T-cell (primary cell): Measurements from ENCODE around the gene TBC1D14. TPM values are rescaled to one million over a fixed set of nuclear protein-coding genes. Genes with fewer than 3 reads are reported as not detected.
A peak's percentile ranks its signal among the peaks of the same experiment; 100 is the strongest.

Experiments used
- ATAC-seq, 4 experiments: fragments of 200-7000 bp in 3 of 4; fragments of 150-1000 bp in 1 of 4; cut with Tn5 transposase; replicated peaks in 1 of 4; 1 replicate in 3 of 4; 2 replicates in 1 of 4; pipeline ENCODE4 v1.10.0; 2021; ENCODE audit warnings: moderate library complexity in 3 of 4, mild to moderate bottlenecking in 2 of 4, moderate number of reproducible peaks in 1 of 4
- CTCF ChIA-PET, 2 donors: fragments of 300-600 bp; sonication (Branson Sonifier 250); formaldehyde crosslinking; loops; one replicate each; lab custom pipeline; 2022; ENCODE audit warnings: antibody characterized with exemption in 2 of 2; lab: Charles Lee
- POLR2A ChIA-PET, 2 donors: fragments of 300-600 bp; sonication (Branson Sonifier 250); formaldehyde crosslinking; loops; one replicate each; lab custom pipeline; 2022; ENCODE audit warnings: antibody characterized with exemption in 2 of 2; lab: Charles Lee
- DNase-seq, 35 experiments: peaks; one replicate each; pipeline versions ENCODE4 v3.0.0 to v3.0.0-alpha.2; 2013 to 2023
- H3K27ac ChIP-seq: one replicate; pipeline ENCODE4 v1.5.1; 2013; ENCODE audit warnings: low read length
- H3K27me3 ChIP-seq, 2 experiments: replicated peaks in 1 of 2; 1 replicate in 1 of 2; 2 replicates in 1 of 2; pipeline versions ENCODE4 v1.6.1 to v1.7.0; 2013; ENCODE audit warnings: low read length in 1 of 2, mixed read lengths in 1 of 2; ENCODE audit not compliant: control insufficient read depth in 2 of 2, insufficient read depth in 2 of 2; ENCODE audit errors: extremely low read depth in 1 of 2
- H3K36me3 ChIP-seq, 2 donors: 1 replicate in 1 of 2; 2 replicates in 1 of 2; pipeline versions ENCODE4 v1.6.1 to v1.7.0; 2013; ENCODE audit warnings: low read length in 1 of 2; ENCODE audit not compliant: control insufficient read depth in 2 of 2, insufficient read depth in 1 of 2; ENCODE audit errors: extremely low read depth in 1 of 2
- H3K4me1 ChIP-seq, 2 experiments: 1 replicate in 1 of 2; 2 replicates in 1 of 2; pipeline versions ENCODE4 v1.6.1 to v1.7.0; 2013; ENCODE audit warnings: low read length in 2 of 2, mixed read lengths in 1 of 2; ENCODE audit not compliant: insufficient read depth in 2 of 2, control insufficient read depth in 1 of 2; ENCODE audit errors: extremely low read depth in 1 of 2
- H3K4me3 ChIP-seq, 2 donors: 1 replicate in 1 of 2; 2 replicates in 1 of 2; pipeline versions ENCODE4 v1.5.1 to v1.7.0; 2013; ENCODE audit warnings: mild to moderate bottlenecking in 2 of 2, low read length in 1 of 2, moderate library complexity in 1 of 2; ENCODE audit not compliant: control insufficient read depth in 1 of 2; ENCODE audit errors: extremely low read depth in 1 of 2
- H3K9me3 ChIP-seq: 2 replicates; pipeline ENCODE4 v1.7.0; 2013
- H3K27ac Mint-ChIP-seq, 2 donors: one replicate each; pipeline ENCODE4 v1.8.0; 2020 to 2021; ENCODE audit warnings: mild to moderate bottlenecking in 2 of 2, mixed read lengths in 2 of 2
- H3K27me3 Mint-ChIP-seq, 2 donors: one replicate each; pipeline ENCODE4 v1.8.0; 2021 to 2022; ENCODE audit warnings: mixed read lengths in 2 of 2
- H3K36me3 Mint-ChIP-seq: one replicate; pipeline ENCODE4 v1.8.0; 2021; ENCODE audit warnings: mixed read lengths
- H3K4me1 Mint-ChIP-seq, 3 donors: one replicate each; pipeline ENCODE4 v1.8.0; 2020 to 2022; ENCODE audit warnings: mixed read lengths in 3 of 3, mild to moderate bottlenecking in 1 of 3
- H3K4me3 Mint-ChIP-seq, 3 donors: one replicate each; pipeline ENCODE4 v1.8.0; 2020 to 2022; ENCODE audit warnings: mild to moderate bottlenecking in 3 of 3, mixed read lengths in 3 of 3, moderate library complexity in 3 of 3
- H3K9me3 Mint-ChIP-seq, 3 donors: one replicate each; pipeline ENCODE4 v1.8.0; 2020 to 2022; ENCODE audit warnings: mixed read lengths in 3 of 3
- WGBS: methylation state at CpG from one replicate; pipeline ENCODE4 v1.1.5; 2013; ENCODE audit warnings: missing lambda C conversion rate; ENCODE audit not compliant: insufficient coverage; 5-methylcytosine and 5-hydroxymethylcytosine counted together
- total RNA-seq, 35 experiments: library from RNA in 6 of 35; stranded (reverse) in 6 of 35; fragments of 120-200 nt in 1 of 35; gene quantifications; one replicate each; pipeline versions ENCODE4 v1.2.1 to v1.2.4 and lab custom pipeline; 2013 to 2026

The TBC1D14 gene
- total RNA-seq, 5 donors from 2014 or later (not counting 1 experiment from before 2014, with no cell fraction given) = 44.2 to 73.8 (median 62.3) TPM

GRCh38 chr4:6984612-6985425 is 75.2 kb downstream of the TBC1D14 start:
- ChIA-PET POLR2A (interaction anchor here (0.6 to 1.0 kb wide), 3 partner anchors 65 to 295 kb away, joined by 3 to 5 read pairs (median 3); no protein-coding TSS in a partner anchor), CTCF (interaction anchor here in 1 of 2 donors (0.6 to 0.9 kb wide), 4 partner anchors 11 to 86 kb away, joined by 3 to 5 read pairs (median 4); partner anchors contain the start of gene TADA2B)
- DNase-seq (peak in 1 of 35 experiments; percentile 29), ATAC-seq (no peak)
- H3K27me3 Mint-ChIP-seq = no peaks in the 10 kb centered on the region
- H3K27me3 ChIP-seq = no peaks in the 10 kb centered on the region
- H3K4me3 Mint-ChIP-seq = peak overlapping the region; percentile 93 to 95 (median 94)
- peaks cover 0 to 6% of the 10 kb centered on the region in 2 donors for H3K36me3 ChIP-seq
- peak overlapping the region; percentile 97 for H3K27ac Mint-ChIP-seq
- H3K36me3 Mint-ChIP-seq = peaks cover 13% of the 10 kb centered on the region
- 99% methylated on average over 11 of the region's 13 CpGs for WGBS
- H3K9me3 ChIP-seq = no peaks in the 10 kb centered on the region
- H3K4me1 Mint-ChIP-seq = peaks cover 62 to 75% (median 73%) of the 10 kb centered on the region in 3 donors
- peaks cover 19 to 47% of the 10 kb centered on the region in 2 experiments for H3K4me1 ChIP-seq
- no peaks in the 10 kb centered on the region for H3K9me3 Mint-ChIP-seq
- no peak overlapping the region for H3K4me3 ChIP-seq
- H3K27ac ChIP-seq = no peak overlapping the region

- Histone ChIP-seq H3K4me1 (peaks cover 19 to 49% of the 10 kb centered on the region in 2 experiments), H3K27ac (peak overlapping the region; percentile 83), H3K4me3 (peak overlapping the region; percentile 66 to 82), H3K27me3 (no peaks in the 10 kb centered on the region), H3K9me3 (no peaks in the 10 kb centered on the region), H3K36me3 (peaks cover 0 to 6% of the 10 kb centered on the region in 2 donors)
- H3K27me3 Mint-ChIP-seq = no peaks in the 10 kb centered on the region
- POLR2A ChIA-PET = interaction anchor here (0.5 to 1.8 kb wide), 5 partner anchors 44 to 719 kb away, joined by 3 to 11 read pairs (median 4); partner anchors contain the start of gene GRPEL1 (in 1 of the 2)
- H3K27ac Mint-ChIP-seq = peak overlapping the region; percentile 97
- peaks cover 75 to 83% (median 79%) of the 10 kb centered on the region in 3 donors for H3K4me1 Mint-ChIP-seq
- peak in 2 of 4 experiments; percentile 0 to 12 for ATAC-seq
- H3K9me3 Mint-ChIP-seq = no peaks in the 10 kb centered on the region
- peak overlapping the region; percentile 93 to 95 (median 94) for H3K4me3 Mint-ChIP-seq
- whole genome bisulfite sequencing = 3% methylated on average over 22 of the region's 28 CpGs
- peak in 4 of 35 experiments; percentile 6 to 18 (median 8) for DNase-seq
- H3K36me3 Mint-ChIP-seq = peaks cover 13% of the 10 kb centered on the region
- CTCF ChIA-PET = interaction anchor here (0.6 to 1.7 kb wide), 10 partner anchors 12 to 203 kb away, joined by 3 to 15 read pairs (median 4); partner anchors contain the start of genes GRPEL1 (in 1 of the 2) and TADA2B (in 1 of the 2)
Measured at GRCh38 chr4:6986072-6986780, 76.6 kb downstream of the TBC1D14 start.

GRCh38 chr4:6986781-6987587 is 77.4 kb downstream of the TBC1D14 start:
- CTCF ChIA-PET = interaction anchor here (0.6 to 1.7 kb wide), 10 partner anchors 13 to 204 kb away, joined by 3 to 15 read pairs (median 4); partner anchors contain the start of genes GRPEL1 (in 1 of the 2) and TADA2B (in 1 of the 2)
- H3K9me3 ChIP-seq = no peaks in the 10 kb centered on the region
- H3K4me1 ChIP-seq = peaks cover 19 to 57% of the 10 kb centered on the region in 2 experiments
- peak overlapping the region; percentile 83 for H3K27ac ChIP-seq
- DNase-seq (peak; percentile 86 to 97 (median 91)), ATAC-seq (peak; percentile 91 to 96 (median 93))
- Mint-ChIP-seq H3K9me3 (no peaks in the 10 kb centered on the region), H3K4me3 (peak overlapping the region; percentile 94 to 97 (median 95)), H3K27ac (peak overlapping the region; percentile 97), H3K36me3 (peaks cover 7% of the 10 kb centered on the region), H3K27me3 (no peaks in the 10 kb centered on the region), H3K4me1 (peaks cover 77 to 85% (median 82%) of the 10 kb centered on the region in 3 donors)
- under 1% methylated on average over 75 of the region's 78 CpGs for WGBS
- H3K4me3 ChIP-seq = peak overlapping the region; percentile 66 to 82
- POLR2A ChIA-PET = interaction anchor here (0.5 to 1.8 kb wide), 7 partner anchors 45 to 118 kb away, joined by 3 to 11 read pairs (median 3); partner anchors contain the start of gene GRPEL1 (in 1 of the 2)
- no peaks in the 10 kb centered on the region for H3K27me3 ChIP-seq
- H3K36me3 ChIP-seq = peaks cover 0 to 6% of the 10 kb centered on the region in 2 donors

- H3K27me3 ChIP-seq = no peaks in the 10 kb centered on the region
- POLR2A ChIA-PET = interaction anchor here in 1 of 2 donors (0.6 to 1.8 kb wide), 3 partner anchors 80 to 117 kb away, joined by 3 to 11 read pairs (median 3); partner anchors contain the start of gene GRPEL1
- 11% methylated on average over 12 of the region's 17 CpGs for WGBS
- peaks cover 22 to 63% of the 10 kb centered on the region in 2 experiments for H3K4me1 ChIP-seq
- peak overlapping the region; percentile 59 for H3K27ac ChIP-seq
- no peaks in the 10 kb centered on the region for H3K9me3 ChIP-seq
- Mint-ChIP-seq H3K4me3 (peak overlapping the region; percentile 87 to 97 (median 94)), H3K27me3 (no peaks in the 10 kb centered on the region), H3K27ac (peak overlapping the region; percentile 90 to 91), H3K9me3 (no peaks in the 10 kb centered on the region), H3K36me3 (peaks cover 7% of the 10 kb centered on the region), H3K4me1 (peaks cover 82 to 87% (median 84%) of the 10 kb centered on the region in 3 donors)
- no peak for ATAC-seq
- peaks cover 0 to 6% of the 10 kb centered on the region in 2 donors for H3K36me3 ChIP-seq
- CTCF ChIA-PET = interaction anchor here in 1 of 2 donors (1.7 kb wide), 1 partner anchor 14 kb away, joined by 15 read pairs; no protein-coding TSS in a partner anchor
- H3K4me3 ChIP-seq = peak overlapping the region; percentile 66 to 75
- no peak for DNase-seq
Measured at GRCh38 chr4:6987588-6987961, 77.9 kb downstream of the TBC1D14 start.

GRCh38 chr4:6988016-6988715 is 78.5 kb downstream of the TBC1D14 start:
- H3K4me1 ChIP-seq = peaks cover 22 to 65% of the 10 kb centered on the region in 2 experiments

More at GRCh38 chr4:6988016-6988715, 78.5 kb downstream of the TBC1D14 start:
- no peaks in the 10 kb centered on the region for H3K9me3 Mint-ChIP-seq
- no peaks in the 10 kb centered on the region for H3K27me3 Mint-ChIP-seq
- POLR2A ChIA-PET = interaction anchor here (0.6 to 1.8 kb wide), 3 partner anchors 10 to 116 kb away, joined by 3 to 11 read pairs (median 3); partner anchors contain the start of gene GRPEL1 (in 1 of the 2)
- ATAC-seq (no peak), DNase-seq (no peak)
- H3K27me3 ChIP-seq = no peaks in the 10 kb centered on the region
- CTCF ChIA-PET = interaction anchor here in 1 of 2 donors (1.7 kb wide), 1 partner anchor 14 kb away, joined by 15 read pairs; no protein-coding TSS in a partner anchor
- 89% methylated on average over 6 of the region's 13 CpGs for whole genome bisulfite sequencing
- H3K4me1 Mint-ChIP-seq = peaks cover 82 to 91% (median 88%) of the 10 kb centered on the region in 3 donors
- no peak overlapping the region for H3K27ac ChIP-seq
- peak overlapping the region; percentile 87 to 97 (median 94) for H3K4me3 Mint-ChIP-seq
- H3K27ac Mint-ChIP-seq = peak overlapping the region in 1 of 2 donors; percentile 90
- H3K36me3 ChIP-seq = peaks cover 0 to 8% of the 10 kb centered on the region in 2 donors
- H3K4me3 ChIP-seq = peak overlapping the region; percentile 66 to 75
- H3K9me3 ChIP-seq = no peaks in the 10 kb centered on the region
- H3K36me3 Mint-ChIP-seq = peaks cover 9% of the 10 kb centered on the region
